ENCODE measurements around the gene MGP. TPM values are rescaled to one million over a fixed set of nuclear protein-coding genes. Genes with fewer than 3 reads are reported as not detected.

The MGP gene
- total RNA-seq, result 100 to 1,000 TPM in 2 of 6 donors, 10 to 100 TPM in 4; 30.3 to 179 (median 57.9) TPM
- 100 to 1,000 TPM in 1 of 2 donors, 10 to 100 TPM in 1; 75.6 to 112 TPM for polyA plus RNA-seq

GRCh38 chr12:14885718-14886221 lies at the start of gene MGP:
Gene MGP (minus strand): TSS chr12:14885854. CDS start chr12:14885791, 63 bp downstream.
- no peaks in the 10 kb centered on the region for H3K9me3 ChIP-seq
- WGBS, 2 donors, result 55 to 67% methylated on average over 6 of the region's 6 CpGs
- TF ChIP-seq CTCF (IDR thresholded peaks at IDR 0.05), result no peak
- DNase-seq (peak in 1 of 6 donors; percentile 29), FAIRE-seq (no peak), ATAC-seq (peak in 3 of 4 donors; percentile 60 to 68 (median 61))
- peaks cover 0 to 6% (median 0%) of the 10 kb centered on the region in 3 donors for H3K4me1 ChIP-seq
- intact Hi-C loops (cut with DNase I), result no loop called here
- H3K27me3 ChIP-seq, result no peaks in the 10 kb centered on the region
- H3K27ac ChIP-seq, result peak within 1 kb of the TSS in 2 of 4 donors; percentile 17 to 48
- H3K36me3 ChIP-seq, result no peaks in the 10 kb centered on the region
- H3K4me3 ChIP-seq, result peak within 1 kb of the TSS in 2 of 4 donors; percentile 2 to 9

GRCh38 chr12:14935031-14935430 lies 49.4 kb upstream of the MGP start:
- 7 to 11% methylated on average over 4 of the region's 4 CpGs for WGBS, 2 donors
- Histone ChIP-seq H3K4me3 (peak overlapping the region in 2 of 4 donors; percentile 13 to 34), H3K27me3 (no peaks in the 10 kb centered on the region), H3K9me3 (no peaks in the 10 kb centered on the region), H3K27ac (peak overlapping the region; percentile 10 to 95 (median 80)), H3K36me3 (no peaks in the 10 kb centered on the region), H3K4me1 (peaks cover 26 to 64% (median 53%) of the 10 kb centered on the region in 3 donors)
- TF ChIP-seq CTCF (IDR thresholded peaks at IDR 0.05), result no peak
- ATAC-seq (peak; percentile 51 to 78 (median 70)), FAIRE-seq (peak; percentile 45), DNase-seq (peak in 3 of 6 donors; percentile 39 to 62 (median 59))
- intact Hi-C loops (cut with DNase I), result no loop called here

- FAIRE-seq (no peak), ATAC-seq (peak in 1 of 4 donors; percentile 2), DNase-seq (no peak)
- intact Hi-C loops (cut with DNase I), result no loop called here
- 24 to 31% methylated on average over 2 of the region's 2 CpGs for WGBS, 2 donors
- Histone ChIP-seq H3K27me3 (no peaks in the 10 kb centered on the region), H3K4me1 (peaks cover 29 to 64% (median 55%) of the 10 kb centered on the region in 3 donors), H3K4me3 (peak overlapping the region in 3 of 4 donors; percentile 10 to 34 (median 13)), H3K9me3 (no peaks in the 10 kb centered on the region), H3K36me3 (no peaks in the 10 kb centered on the region), H3K27ac (peak overlapping the region in 3 of 4 donors; percentile 17 to 95 (median 93))
- no peak for TF ChIP-seq CTCF (IDR thresholded peaks at IDR 0.05)
Observed at GRCh38 chr12:14934511-14934910, 48.9 kb upstream of the MGP start.

GRCh38 chr12:14931791-14932560 lies 46.3 kb upstream of the MGP start:
- H3K4me1 ChIP-seq, result peaks cover 35 to 72% (median 64%) of the 10 kb centered on the region in 3 donors
- WGBS, 2 donors, result 52 to 71% methylated on average over 7 of the region's 7 CpGs
- peak overlapping the region in 2 of 4 donors; percentile 93 to 95 for H3K27ac ChIP-seq
- no peak for DNase-seq
- H3K27me3 ChIP-seq, result no peaks in the 10 kb centered on the region
- TF ChIP-seq CTCF (IDR thresholded peaks at IDR 0.05), result no peak
- peak overlapping the region in 2 of 4 donors; percentile 5 to 34 for H3K4me3 ChIP-seq
- FAIRE-seq, result no peak
- no peak for ATAC-seq
- intact Hi-C loops (cut with DNase I), result no loop called here
- no peaks in the 10 kb centered on the region for H3K9me3 ChIP-seq
- H3K36me3 ChIP-seq, result no peaks in the 10 kb centered on the region

Data from pancreas (tissue), 10 donors.